BLaER1 (cell line): ENCODE measurements around the gene GNAT3.

ENCODE experiments used
- H3K27ac ChIP-seq: shearing (Covaris generic); formaldehyde crosslinking; 2 replicates; pipeline ENCODE4 v1.8.1; 2022
- H3K27me3 ChIP-seq: shearing (Covaris generic); formaldehyde crosslinking; 2 replicates; pipeline ENCODE4 v1.8.1; 2022
- H3K36me3 ChIP-seq: shearing (Covaris generic); formaldehyde crosslinking; 2 replicates; pipeline ENCODE4 v1.8.1; 2022
- H3K4me1 ChIP-seq: shearing (Covaris generic); formaldehyde crosslinking; 2 replicates; pipeline ENCODE4 v1.8.1; 2022
- H3K4me2 ChIP-seq: shearing (Covaris generic); formaldehyde crosslinking; 2 replicates; pipeline ENCODE4 v1.8.1; 2022
- H3K4me3 ChIP-seq: shearing (Covaris generic); formaldehyde crosslinking; 2 replicates; pipeline ENCODE4 v1.8.1; 2022
- H3K9ac ChIP-seq: shearing (Covaris generic); formaldehyde crosslinking; 2 replicates; pipeline ENCODE4 v1.8.1; 2022
- H3K9me3 ChIP-seq: shearing (Covaris generic); formaldehyde crosslinking; 2 replicates; pipeline ENCODE4 v1.8.1; 2022
- H4K20me1 ChIP-seq: shearing (Covaris generic); formaldehyde crosslinking; 2 replicates; pipeline ENCODE4 v1.8.1; 2022
- Cebpa-rat ChIP-seq: shearing (Covaris generic); IDR thresholded peaks from 2 replicates; pipeline ENCODE4 v1.8.1; 2022

GNAT3 gene

DNA sequence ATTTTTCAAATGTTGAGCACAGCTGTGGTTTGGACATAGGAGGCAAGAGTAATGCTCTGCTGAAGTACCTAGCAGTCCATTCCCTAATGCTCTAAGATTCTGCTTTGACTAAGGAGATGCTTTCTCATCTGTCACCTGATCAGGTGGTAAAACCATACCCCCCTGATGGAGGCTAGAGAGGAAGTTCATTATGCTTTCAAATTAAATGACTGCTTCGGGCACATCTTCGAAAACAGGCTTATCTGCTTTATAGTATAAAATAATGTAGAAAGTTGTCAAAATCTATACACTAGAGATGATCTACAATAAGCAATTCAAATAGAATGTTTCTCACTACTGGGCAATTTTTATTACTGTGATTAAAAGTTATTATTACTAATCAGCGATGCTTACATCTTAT, at the start of gene GNAT3:
Gene GNAT3, minus strand, starts transcription at position 101 of the 400 bp plus-strand sequence. CDS start 138 bp downstream, outside the sequence.
- Histone ChIP-seq H3K9me3 (no peaks in the 10 kb centered on the region), H3K27me3 (no peaks in the 10 kb centered on the region), H3K4me2 (no peak within 1 kb of the TSS), H4K20me1 (no peaks in the 10 kb centered on the region), H3K9ac (no peak within 1 kb of the TSS), H3K36me3 (no peaks in the 10 kb centered on the region), H3K4me3 (no peak within 1 kb of the TSS), H3K4me1 (peaks cover 3% of the 10 kb centered on the region; the same call in 1 of the 2 replicates), H3K27ac (no peak within 1 kb of the TSS)
- TF ChIP-seq Cebpa-rat: no peak

DNA sequence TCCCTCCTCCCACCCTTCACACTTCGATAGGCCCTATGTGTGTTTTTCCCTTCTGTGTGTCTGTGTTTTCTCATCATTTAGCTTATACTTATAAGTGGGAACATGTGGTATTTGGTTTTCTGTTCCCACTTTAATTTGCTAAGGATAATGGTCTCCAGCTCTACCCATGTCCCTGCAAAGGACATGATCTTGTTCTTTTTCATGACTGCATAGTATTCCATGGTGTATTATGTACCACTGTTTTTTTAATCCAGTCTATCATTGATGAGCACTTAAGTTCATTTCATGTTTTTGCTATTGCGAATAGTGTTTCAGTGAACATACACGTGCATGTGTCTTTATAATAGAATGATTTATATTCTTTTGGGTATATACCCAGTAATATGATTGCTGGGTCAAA, 46.3 kb upstream of the GNAT3 start:
- H3K4me1 ChIP-seq: no peaks in the 10 kb centered on the region
- H3K27me3 ChIP-seq: no peaks in the 10 kb centered on the region
- no peaks in the 10 kb centered on the region for H3K36me3 ChIP-seq
- no peaks in the 10 kb centered on the region for H4K20me1 ChIP-seq
- TF ChIP-seq Cebpa-rat: no peak
- H3K27ac ChIP-seq: no peak overlapping the region
- no peak overlapping the region for H3K4me2 ChIP-seq
- peaks cover 20% of the 10 kb centered on the region; the same call in 1 of the 2 replicates for H3K9me3 ChIP-seq
- H3K4me3 ChIP-seq: no peak overlapping the region
- no peak overlapping the region for H3K9ac ChIP-seq

DNA sequence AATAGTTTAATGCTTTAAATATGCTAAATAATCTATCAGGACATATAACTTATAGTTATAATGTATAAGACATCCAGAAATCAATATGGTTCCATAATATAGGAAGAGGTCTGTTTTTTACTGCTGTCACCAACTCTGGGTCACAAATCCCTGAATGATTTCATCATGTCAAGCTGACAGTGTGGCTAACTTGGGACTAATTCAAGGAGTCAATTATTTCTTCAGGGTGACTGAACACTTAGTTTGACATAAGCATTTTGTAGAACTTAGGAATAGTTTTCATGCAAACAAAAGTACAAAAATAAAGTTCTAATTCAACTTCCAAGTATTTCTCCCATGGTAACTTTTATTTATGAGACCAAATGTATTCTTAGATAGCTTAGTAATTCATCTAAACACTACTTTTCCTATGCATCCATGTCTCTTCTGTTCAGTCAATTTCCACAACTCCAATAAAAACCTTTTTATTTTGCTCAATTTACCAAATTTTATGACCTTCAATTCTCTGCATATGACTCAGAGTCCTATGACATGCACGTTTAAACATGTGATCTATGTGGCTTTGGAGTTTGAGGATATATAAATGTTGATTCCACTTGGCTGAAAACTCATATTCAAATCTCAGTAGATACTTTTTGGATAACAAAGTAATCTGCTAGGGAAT, 40.3 kb upstream of the GNAT3 start:
- Histone ChIP-seq H3K9me3 (no peaks in the 10 kb centered on the region), H3K36me3 (no peaks in the 10 kb centered on the region), H3K27me3 (no peaks in the 10 kb centered on the region), H4K20me1 (no peaks in the 10 kb centered on the region), H3K4me1 (no peaks in the 10 kb centered on the region), H3K4me2 (no peak overlapping the region), H3K27ac (no peak overlapping the region), H3K4me3 (no peak overlapping the region), H3K9ac (no peak overlapping the region)
- no peak for TF ChIP-seq Cebpa-rat

DNA sequence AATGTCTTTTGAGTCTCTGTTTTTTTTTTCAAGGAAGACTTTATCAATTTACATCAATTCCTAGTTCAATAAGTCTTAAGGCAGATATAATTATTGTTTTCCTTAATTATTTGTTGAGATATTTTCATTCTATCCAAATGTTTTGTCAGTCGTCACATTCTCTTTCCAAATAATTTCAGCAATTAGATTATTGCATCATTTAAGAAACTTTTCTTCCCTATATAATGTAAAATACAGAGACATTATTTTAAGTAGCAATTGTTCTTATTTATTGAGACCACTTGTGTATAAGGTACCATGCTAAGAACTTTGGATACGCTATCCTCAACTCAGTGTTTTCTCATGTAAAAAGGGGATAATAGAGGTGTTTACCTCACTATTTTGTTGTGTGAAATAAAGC, 38.1 kb upstream of the GNAT3 start:
- Histone ChIP-seq H3K36me3 (no peaks in the 10 kb centered on the region), H3K9ac (no peak overlapping the region), H3K4me2 (no peak overlapping the region), H3K9me3 (peaks cover 7% of the 10 kb centered on the region; the same call in 1 of the 2 replicates), H3K4me3 (no peak overlapping the region), H3K27me3 (no peaks in the 10 kb centered on the region), H4K20me1 (no peaks in the 10 kb centered on the region), H3K27ac (no peak overlapping the region), H3K4me1 (no peaks in the 10 kb centered on the region)
- no peak for TF ChIP-seq Cebpa-rat

DNA sequence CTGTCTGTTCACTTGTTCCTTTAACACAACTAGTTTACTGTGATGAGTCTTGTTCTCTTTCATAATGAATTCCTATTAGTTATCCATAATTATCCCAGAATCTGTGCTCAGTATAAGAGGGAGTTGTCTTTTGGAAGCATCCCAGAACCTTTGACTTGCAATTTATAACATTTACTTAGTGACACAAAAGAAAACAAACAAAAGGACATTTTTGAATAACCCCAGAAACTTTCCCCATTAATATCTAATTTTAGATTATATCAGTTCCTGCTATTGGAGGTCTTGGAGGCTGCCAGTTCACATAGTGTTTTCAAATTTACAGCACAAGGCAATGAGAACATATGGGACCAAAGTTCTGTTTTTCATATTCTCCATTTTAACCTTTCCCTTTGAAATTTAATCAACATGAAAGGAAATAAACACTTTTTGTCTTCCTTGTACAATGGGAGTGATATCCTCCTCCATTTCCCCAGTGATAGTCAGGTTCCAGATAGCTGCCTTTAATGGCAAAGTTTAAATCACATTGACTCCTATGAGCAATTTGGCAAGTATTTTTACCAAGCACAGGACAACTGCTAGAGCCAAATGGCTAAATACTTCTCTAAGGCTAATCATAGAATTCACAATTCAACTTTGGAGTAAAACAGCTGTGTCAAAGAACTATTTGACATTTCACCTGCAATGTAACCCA, 37.1 kb upstream of the GNAT3 start:
- no peak for TF ChIP-seq Cebpa-rat
- H3K9me3 ChIP-seq: peaks cover 7% of the 10 kb centered on the region; the same call in 1 of the 2 replicates
- no peak overlapping the region for H3K4me3 ChIP-seq
- H3K27me3 ChIP-seq: no peaks in the 10 kb centered on the region
- no peaks in the 10 kb centered on the region for H3K36me3 ChIP-seq
- H3K27ac ChIP-seq: no peak overlapping the region
- H3K9ac ChIP-seq: no peak overlapping the region
- H4K20me1 ChIP-seq: no peaks in the 10 kb centered on the region
- no peak overlapping the region for H3K4me2 ChIP-seq
- no peaks in the 10 kb centered on the region for H3K4me1 ChIP-seq

DNA sequence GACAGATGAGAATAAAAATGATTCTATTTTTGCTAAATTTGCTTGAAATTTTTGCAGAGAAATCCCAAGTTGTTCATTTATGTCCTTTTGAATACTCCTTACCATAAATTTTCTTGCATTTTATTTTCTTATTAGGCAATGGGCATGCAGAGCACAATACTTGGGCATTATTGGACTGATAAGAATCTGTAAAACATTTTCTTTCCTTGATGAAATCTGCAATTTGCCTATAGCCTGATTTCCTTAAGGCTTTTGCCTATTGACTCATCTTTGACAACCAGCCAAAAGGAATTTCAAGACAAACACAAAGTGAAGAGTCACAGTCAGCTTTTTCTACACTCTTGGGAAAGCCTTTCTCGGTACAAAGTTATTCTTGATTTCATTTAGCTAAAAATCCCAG, 30.5 kb upstream of the GNAT3 start:
- no peak for TF ChIP-seq Cebpa-rat
- H3K4me3 ChIP-seq: no peak overlapping the region
- no peak overlapping the region for H3K9ac ChIP-seq
- no peak overlapping the region for H3K27ac ChIP-seq
- H3K4me2 ChIP-seq: no peak overlapping the region
- H3K27me3 ChIP-seq: no peaks in the 10 kb centered on the region
- H3K4me1 ChIP-seq: no peaks in the 10 kb centered on the region
- H3K36me3 ChIP-seq: no peaks in the 10 kb centered on the region
- H4K20me1 ChIP-seq: no peaks in the 10 kb centered on the region
- H3K9me3 ChIP-seq: peaks cover 11% of the 10 kb centered on the region

DNA sequence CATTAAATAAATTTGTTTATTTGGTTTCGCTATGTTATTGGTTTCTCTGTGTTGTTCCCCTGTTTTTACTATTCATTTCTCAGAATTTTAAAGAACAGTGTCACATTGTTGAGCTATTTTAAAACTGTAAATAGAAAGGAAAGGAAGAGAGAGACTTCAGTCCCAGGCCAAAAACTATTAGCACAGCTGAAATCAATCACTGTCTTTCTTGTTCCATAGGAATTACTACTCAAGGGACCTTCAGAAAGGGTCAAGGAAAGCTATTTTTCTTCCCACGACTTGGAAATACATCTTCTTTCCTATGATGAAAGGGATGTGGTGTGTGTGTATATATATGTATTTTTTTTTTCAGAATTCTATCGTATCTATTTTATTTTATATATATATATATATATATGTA, 29.0 kb upstream of the GNAT3 start:
- peaks cover 7% of the 10 kb centered on the region for H3K9me3 ChIP-seq
- no peaks in the 10 kb centered on the region for H3K36me3 ChIP-seq
- no peaks in the 10 kb centered on the region for H4K20me1 ChIP-seq
- H3K9ac ChIP-seq: no peak overlapping the region
- H3K4me2 ChIP-seq: no peak overlapping the region
- no peak for TF ChIP-seq Cebpa-rat
- H3K4me3 ChIP-seq: no peak overlapping the region
- H3K27me3 ChIP-seq: no peaks in the 10 kb centered on the region
- no peaks in the 10 kb centered on the region for H3K4me1 ChIP-seq
- no peak overlapping the region for H3K27ac ChIP-seq

DNA sequence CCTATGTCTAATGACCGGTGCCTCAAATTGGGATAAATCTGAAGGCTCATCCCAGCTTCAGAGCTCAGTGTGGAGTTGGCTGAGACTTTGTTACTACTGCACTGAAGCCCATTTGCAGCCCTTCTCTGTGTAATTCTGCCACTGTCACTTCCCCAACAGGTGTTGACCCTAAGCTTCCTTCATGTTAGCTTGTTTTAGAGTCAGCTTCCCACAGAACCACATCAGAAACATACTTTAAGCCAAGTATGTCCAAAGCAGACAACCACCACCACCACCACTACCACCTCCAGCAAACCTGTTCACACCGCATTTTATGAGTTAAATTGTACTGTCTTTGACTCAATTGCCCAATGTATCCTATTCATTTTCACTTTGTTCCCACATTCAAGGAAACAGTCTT, 25.2 kb upstream of the GNAT3 start:
- Histone ChIP-seq H3K27ac (no peak overlapping the region), H3K9ac (no peak overlapping the region), H3K36me3 (no peaks in the 10 kb centered on the region), H3K4me1 (no peaks in the 10 kb centered on the region), H3K27me3 (no peaks in the 10 kb centered on the region), H3K4me2 (no peak overlapping the region), H4K20me1 (no peaks in the 10 kb centered on the region), H3K9me3 (no peaks in the 10 kb centered on the region), H3K4me3 (no peak overlapping the region)
- no peak for TF ChIP-seq Cebpa-rat

DNA sequence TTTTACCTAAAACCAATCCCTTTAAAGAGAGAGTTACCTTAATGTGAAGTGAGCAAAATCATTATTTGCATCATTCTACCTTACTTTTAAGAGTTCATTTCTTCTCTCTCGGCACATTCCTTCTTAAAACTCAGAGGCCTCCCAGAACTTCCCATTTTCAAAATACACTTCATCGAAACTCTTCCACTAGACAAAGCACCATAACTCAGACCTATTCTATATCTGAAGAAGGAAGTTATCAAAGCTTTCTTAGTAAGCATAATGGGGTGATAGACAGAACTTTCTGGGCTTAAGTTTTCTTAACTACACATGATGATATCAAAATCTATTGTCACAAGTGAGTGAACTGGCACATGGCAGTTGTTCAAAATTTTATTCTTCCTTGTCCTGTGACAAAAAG, 24.6 kb upstream of the GNAT3 start:
- no peak for TF ChIP-seq Cebpa-rat
- Histone ChIP-seq H3K27me3 (no peaks in the 10 kb centered on the region), H3K9me3 (no peaks in the 10 kb centered on the region), H3K27ac (no peak overlapping the region), H3K4me2 (no peak overlapping the region), H3K4me3 (no peak overlapping the region), H4K20me1 (no peaks in the 10 kb centered on the region), H3K9ac (no peak overlapping the region), H3K4me1 (no peaks in the 10 kb centered on the region), H3K36me3 (no peaks in the 10 kb centered on the region)

DNA sequence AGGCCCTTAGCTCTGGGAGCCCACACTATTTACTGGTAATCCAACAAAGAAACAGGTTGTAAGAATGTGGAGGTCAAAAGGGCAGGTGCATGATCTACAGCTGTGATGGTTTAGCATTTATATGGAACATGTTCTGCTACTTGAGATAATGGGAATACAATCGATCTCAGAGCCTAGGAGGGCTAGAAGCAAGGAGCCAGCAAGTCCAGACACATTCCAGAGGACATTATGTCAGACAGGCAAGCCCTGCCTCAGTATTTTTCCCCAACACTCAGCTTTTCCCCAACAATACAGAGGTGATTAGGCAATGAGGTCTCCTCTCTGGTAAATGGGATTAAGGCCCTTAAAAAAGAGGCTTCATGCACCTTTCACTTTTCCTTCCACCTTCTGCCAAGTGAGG, 21.4 kb upstream of the GNAT3 start:
- Histone ChIP-seq H3K36me3 (no peaks in the 10 kb centered on the region), H3K4me2 (no peak overlapping the region), H3K9ac (no peak overlapping the region), H3K27me3 (no peaks in the 10 kb centered on the region), H3K4me3 (no peak overlapping the region), H3K9me3 (no peaks in the 10 kb centered on the region), H3K27ac (no peak overlapping the region), H4K20me1 (no peaks in the 10 kb centered on the region), H3K4me1 (no peaks in the 10 kb centered on the region)
- no peak for TF ChIP-seq Cebpa-rat
